Measurements from ENCODE around the gene TACR1.

DNA sequence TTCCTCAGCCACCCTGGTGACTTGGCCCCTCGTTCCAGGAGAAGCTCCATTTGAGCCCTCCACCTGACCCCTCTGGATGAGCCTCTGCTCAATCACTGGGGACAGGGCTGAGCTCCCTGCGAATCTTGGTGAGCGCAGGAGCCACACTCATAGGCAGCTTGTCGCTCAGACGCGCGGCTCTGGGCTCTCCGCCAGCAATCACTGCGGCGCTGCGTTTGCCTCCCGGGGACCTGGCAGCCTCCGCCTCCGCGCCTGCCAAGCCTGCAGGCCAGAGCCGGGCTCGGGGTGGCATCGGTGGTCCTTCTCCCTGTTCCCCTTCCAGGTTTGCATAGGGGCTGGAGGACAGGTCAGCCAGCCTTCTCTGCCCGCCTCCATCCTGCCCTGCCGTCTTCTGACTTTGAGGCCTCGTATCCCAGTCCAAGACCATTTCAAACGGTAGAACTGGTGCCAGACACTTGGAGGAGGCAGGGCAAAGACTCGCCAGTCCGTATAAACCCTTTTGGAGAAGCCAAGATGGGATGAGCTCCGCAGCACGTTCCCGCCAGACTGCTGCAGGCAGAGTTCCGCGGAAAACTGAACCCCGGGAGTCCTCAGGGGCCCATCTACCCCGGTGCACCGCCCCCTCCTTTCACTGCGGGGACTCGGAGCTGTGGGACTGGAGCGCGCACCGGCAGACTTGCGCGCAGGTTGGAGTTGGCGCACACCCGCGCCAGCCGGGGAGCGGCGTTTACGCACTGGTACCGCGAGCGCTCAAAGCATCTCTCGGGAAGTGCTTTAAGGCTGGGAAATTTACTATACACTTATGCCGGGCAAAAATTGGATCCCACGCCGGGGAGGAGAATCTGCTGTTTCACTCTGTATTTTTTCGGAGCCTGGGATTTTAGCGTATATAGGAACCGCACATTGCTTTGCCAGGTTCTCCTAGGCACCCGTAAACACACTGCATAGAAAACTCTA lies 1.1 kb upstream of the TACR1 start:
- TF ChIP-seq, protein P1, sequence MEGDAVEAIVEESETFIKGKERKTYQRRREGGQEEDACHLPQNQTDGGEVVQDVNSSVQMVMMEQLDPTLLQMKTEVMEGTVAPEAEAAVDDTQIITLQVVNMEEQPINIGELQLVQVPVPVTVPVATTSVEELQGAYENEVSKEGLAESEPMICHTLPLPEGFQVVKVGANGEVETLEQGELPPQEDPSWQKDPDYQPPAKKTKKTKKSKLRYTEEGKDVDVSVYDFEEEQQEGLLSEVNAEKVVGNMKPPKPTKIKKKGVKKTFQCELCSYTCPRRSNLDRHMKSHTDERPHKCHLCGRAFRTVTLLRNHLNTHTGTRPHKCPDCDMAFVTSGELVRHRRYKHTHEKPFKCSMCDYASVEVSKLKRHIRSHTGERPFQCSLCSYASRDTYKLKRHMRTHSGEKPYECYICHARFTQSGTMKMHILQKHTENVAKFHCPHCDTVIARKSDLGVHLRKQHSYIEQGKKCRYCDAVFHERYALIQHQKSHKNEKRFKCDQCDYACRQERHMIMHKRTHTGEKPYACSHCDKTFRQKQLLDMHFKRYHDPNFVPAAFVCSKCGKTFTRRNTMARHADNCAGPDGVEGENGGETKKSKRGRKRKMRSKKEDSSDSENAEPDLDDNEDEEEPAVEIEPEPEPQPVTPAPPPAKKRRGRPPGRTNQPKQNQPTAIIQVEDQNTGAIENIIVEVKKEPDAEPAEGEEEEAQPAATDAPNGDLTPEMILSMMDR (IDR thresholded peaks at IDR 0.05) = no peak
- TF ChIP-seq POLR2A (IDR thresholded peaks at IDR 0.05) = no peak
